HG02642 (cell line): ENCODE results near the gene PRAF2.
A peak's percentile ranks its signal among the peaks of the same experiment; 100 is the strongest.

Experiments
- ATAC-seq: cut with Tn5 transposase; IDR thresholded peaks from one replicate; pipeline ENCODE4 v1.9.1; 2021; ENCODE audit warnings: mild to moderate bottlenecking; ENCODE audit not compliant: unreplicated experiment, poor library complexity

The PRAF2 gene

GRCh38 chrX:49077941-49078340, 4.1 kb upstream of the PRAF2 start:
- no peak for ATAC-seq

GRCh38 chrX:49075347-49075746, 1.5 kb upstream of the PRAF2 start:
- no peak for ATAC-seq

GRCh38 chrX:49072712-49073095, 1.1 kb downstream of the PRAF2 start:
- ATAC-seq = no peak

GRCh38 chrX:49071877-49072711, 1.7 kb downstream of the PRAF2 start:
- no peak for ATAC-seq

- no peak for ATAC-seq
These were observed 2.8 kb downstream of the PRAF2 start for GRCh38 chrX:49070988-49071387.

GRCh38 chrX:49069038-49069437, 4.8 kb downstream of the PRAF2 start:
- ATAC-seq = no peak

- ATAC-seq = no peak
These were observed 6.3 kb downstream of the PRAF2 start for GRCh38 chrX:49067285-49068120.

GRCh38 chrX:49066690-49067089, 7.1 kb downstream of the PRAF2 start:
- ATAC-seq = no peak

GRCh38 chrX:49066278-49066677, 7.5 kb downstream of the PRAF2 start:
- no peak for ATAC-seq

- ATAC-seq = no peak
These were observed 9.1 kb downstream of the PRAF2 start for GRCh38 chrX:49064735-49065134.

- ATAC-seq = no peak
These were observed 9.5 kb downstream of the PRAF2 start for GRCh38 chrX:49064303-49064702.

- ATAC-seq = no peak
These were observed 10.1 kb downstream of the PRAF2 start for GRCh38 chrX:49063715-49064114.

GRCh38 chrX:49061916-49062315, 11.9 kb downstream of the PRAF2 start:
- no peak for ATAC-seq

GRCh38 chrX:49061490-49061889, 12.3 kb downstream of the PRAF2 start:
- ATAC-seq = no peak

GRCh38 chrX:49060914-49061313, 12.9 kb downstream of the PRAF2 start:
- no peak for ATAC-seq

GRCh38 chrX:49059681-49060085, 14.1 kb downstream of the PRAF2 start:
- no peak for ATAC-seq

- ATAC-seq = no peak
These were observed 14.6 kb downstream of the PRAF2 start for GRCh38 chrX:49059201-49059600.

- ATAC-seq = no peak
These were observed 15.0 kb downstream of the PRAF2 start, which contains the start of gene CCDC120 for GRCh38 chrX:49058794-49059193. CCDC120 (plus strand) TSS chrX:49058999; CDS start chrX:49062042, 3,043 bp downstream.

- no peak for ATAC-seq
These were observed 19.6 kb downstream of the PRAF2 start for GRCh38 chrX:49054073-49054762.

GRCh38 chrX:49053223-49054072, 20.4 kb downstream of the PRAF2 start:
- ATAC-seq = peak; percentile 59
